ENCODE measurements around the gene TRMT10B.
"Not testable (repeated sequence)": the region's sequence is repeated elsewhere in the genome, so short reads cannot be mapped to it uniquely, and the experiment has no call there.

The TRMT10B gene

GRCh38 chr9:37801959-37802711 lies 48.5 kb downstream of the TRMT10B start:
- DNase-seq: no peak

GRCh38 chr9:37806271-37806670 lies 52.7 kb downstream of the TRMT10B start:
- DNase-seq: no peak

- not testable (repeated sequence) for DNase-seq
These were observed 56.1 kb downstream of the TRMT10B start for GRCh38 chr9:37809676-37810075.

GRCh38 chr9:37811906-37812476 lies 58.4 kb downstream of the TRMT10B start:
- DNase-seq: no peak

GRCh38 chr9:37812773-37813379 lies 59.3 kb downstream of the TRMT10B start:
- no peak for DNase-seq

GRCh38 chr9:37818849-37819248 lies 65.2 kb downstream of the TRMT10B start:
- DNase-seq: no peak

- no peak for DNase-seq
These were observed 66.5 kb downstream of the TRMT10B start for GRCh38 chr9:37820142-37820541.

GRCh38 chr9:37825174-37825573 lies 71.6 kb downstream of the TRMT10B start:
- DNase-seq: not testable (repeated sequence)

GRCh38 chr9:37827483-37828165 lies 74.0 kb downstream of the TRMT10B start:
- DNase-seq: no peak

All from DMS 273 treated with DMSO at 0.1 percent for 48 hours (cell line).